GM18507 (cell line): ENCODE results near the gene MBD1.
"Not testable (repeated sequence)": the region's sequence is repeated elsewhere in the genome, so short reads cannot be mapped to it uniquely, and the experiment has no call there.

Experiments used
- DNase-seq: peaks from one replicate; pipeline ENCODE4 v3.0.0; 2011; ENCODE audit warnings: low read depth; ENCODE audit not compliant: insufficient read length; ENCODE audit errors: extremely low spot score
- FAIRE-seq: peaks from 2 replicates; lab custom pipeline; 2011; peaks lifted over from hg19 to GRCh38; lab: Jason Lieb, UNC

MBD1 gene

DNA sequence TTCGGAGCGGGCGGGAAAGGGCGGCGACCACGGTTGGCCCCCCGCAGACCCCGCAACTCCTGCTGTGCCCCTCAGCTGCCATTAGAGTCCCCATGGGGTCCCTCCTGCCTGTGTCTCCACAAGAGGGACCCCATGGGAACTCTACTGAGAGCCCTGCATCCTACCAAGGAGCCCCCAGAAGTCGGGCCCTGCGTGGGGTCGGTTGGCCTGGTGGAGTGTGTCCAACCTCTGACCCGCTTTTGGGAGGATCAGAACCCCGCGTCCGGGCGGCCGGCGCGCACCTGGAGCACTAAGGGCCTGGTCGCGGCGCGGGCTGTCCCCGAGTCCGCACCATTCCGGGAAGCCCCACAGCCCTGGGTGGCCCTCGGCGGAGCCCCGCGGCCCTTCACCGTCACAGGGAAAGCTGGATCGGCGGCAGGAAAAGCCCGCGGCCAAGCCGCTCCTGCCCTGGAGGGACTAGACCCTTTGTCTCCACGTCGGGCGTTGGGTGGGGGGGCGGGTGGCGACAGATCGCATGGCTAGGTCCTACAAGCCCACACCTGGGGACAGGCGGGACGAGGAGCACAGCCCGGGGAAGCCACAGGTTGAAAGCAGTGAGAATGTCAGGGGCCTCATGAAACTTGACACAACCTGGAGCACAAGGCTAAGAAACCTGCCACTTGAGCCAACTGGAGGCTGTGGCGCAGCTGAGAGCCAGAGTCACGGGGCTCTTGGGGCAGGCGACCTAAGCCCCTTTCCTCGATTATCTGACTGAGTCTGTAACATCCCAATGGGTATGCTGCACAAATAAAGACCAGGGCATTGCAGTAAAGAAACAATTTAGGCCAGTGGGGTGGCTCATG is 17.3 kb upstream of the MBD1 start:
- FAIRE-seq (no peak), DNase-seq (no peak)

- DNase-seq: peak; percentile 68
- FAIRE-seq: peak; percentile 98
These were observed 16.5 kb upstream of the MBD1 start for GRCh38 chr18:50297621-50298442.

DNA sequence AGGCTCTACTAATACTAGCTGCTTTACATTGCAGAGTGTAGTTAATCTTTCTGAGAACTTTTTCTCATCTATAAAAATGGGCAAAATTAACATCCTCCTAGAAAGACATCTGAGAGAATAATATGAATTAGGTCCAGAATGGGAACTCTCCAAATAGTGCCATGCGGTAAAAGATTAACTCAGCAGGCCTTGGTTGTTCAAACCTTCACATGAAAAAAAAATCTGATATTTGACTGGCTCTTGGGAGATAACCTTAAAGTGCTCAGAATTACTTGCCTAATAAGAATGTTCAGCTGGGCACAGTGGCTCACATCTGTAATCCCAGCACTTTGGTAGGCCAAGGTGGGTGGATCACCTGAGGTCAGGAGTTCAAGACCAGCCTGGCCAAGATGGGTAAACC is 11.7 kb upstream of the MBD1 start:
- DNase-seq (no peak), FAIRE-seq (no peak)

DNA sequence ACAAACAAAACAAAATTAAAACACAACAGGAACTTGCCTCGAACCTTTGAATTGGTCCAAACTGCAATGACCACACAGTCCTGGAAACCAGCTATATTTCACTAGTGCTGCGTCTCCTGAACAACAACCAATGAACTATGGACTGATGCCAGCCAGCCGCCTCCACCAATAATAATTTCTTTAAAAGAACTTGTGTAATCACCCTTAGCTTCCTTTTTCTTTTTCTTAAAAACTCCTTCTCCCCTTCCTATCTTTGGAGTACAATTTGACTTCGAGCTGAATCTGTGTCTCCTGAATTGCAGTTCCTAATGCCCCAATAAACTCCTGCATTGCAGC is 7.8 kb upstream of the MBD1 start:
- DNase-seq (no peak), FAIRE-seq (no peak)

GRCh38 chr18:50288348-50289107 is 7.2 kb upstream of the MBD1 start:
- DNase-seq: not testable (repeated sequence)
- FAIRE-seq: peak; percentile 35

DNA sequence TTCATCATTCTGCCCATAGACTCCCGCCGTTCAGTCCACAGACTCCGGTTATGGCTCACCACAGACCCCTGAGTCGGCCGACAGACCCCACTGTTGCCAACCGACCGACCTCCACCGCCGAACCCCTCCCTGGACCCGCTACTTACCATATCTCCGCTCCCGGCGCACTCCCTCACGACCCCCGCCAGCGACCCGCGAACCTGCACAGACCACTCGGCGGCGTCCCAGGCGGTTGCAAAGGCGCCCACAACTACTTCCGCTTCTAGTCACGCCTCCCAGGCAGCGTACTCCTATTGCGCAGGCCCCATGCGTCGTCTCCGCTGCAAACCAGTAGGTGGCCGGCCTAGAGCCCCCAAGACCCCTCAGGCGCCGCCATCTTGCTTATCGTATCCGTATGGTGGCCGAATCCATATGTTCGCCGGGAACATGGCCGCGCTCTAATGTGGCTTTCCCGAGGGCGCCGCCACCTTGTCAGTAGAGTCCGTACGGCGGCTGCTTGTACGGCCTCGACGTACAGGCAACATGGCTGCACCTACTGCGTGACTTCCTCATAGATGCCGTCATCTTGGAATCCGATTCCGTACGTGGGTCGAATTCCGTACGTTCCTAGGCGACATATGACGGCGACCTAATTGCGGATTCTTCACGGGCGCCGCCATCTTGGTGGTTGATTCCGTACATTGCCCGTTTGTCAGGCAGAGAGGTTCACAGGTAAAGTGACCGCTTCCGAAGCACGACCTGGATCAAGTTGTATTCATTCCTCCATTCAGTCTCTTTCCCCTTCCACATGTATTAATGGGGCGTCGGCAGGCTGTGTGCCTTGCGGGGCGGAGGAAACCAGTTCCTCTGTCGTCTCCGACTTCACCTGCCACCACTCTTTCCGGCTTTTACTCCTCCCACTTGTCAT is 6.4 kb upstream of the MBD1 start, which contains the start of gene CXXC1:
Gene CXXC1, minus strand, starts transcription at position 252 of the 907 bp plus-strand sequence. Its CDS starts 103 bp downstream, at position 149.
- FAIRE-seq (peak; percentile 100), DNase-seq (peak; percentile 75)

DNA sequence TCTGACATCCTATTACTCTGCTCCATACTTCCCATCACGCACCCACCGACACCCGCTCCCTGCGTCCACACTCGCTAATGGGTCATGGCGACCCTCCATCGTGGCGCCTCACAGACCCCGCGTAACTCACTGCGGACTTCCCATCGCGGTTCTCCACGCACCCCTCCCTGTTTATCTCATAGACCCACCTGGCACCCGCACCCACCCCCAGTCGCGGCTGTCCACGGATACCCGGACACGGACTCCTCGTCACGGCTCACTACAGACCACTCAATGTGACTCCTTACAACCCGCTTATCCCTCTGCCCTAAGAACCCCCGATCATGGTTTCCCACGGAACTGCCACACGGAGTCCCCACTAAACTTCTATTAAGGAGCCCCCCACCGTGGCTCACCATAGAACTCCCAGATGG is 5.7 kb upstream of the MBD1 start:
- FAIRE-seq (no peak), DNase-seq (no peak)

DNA sequence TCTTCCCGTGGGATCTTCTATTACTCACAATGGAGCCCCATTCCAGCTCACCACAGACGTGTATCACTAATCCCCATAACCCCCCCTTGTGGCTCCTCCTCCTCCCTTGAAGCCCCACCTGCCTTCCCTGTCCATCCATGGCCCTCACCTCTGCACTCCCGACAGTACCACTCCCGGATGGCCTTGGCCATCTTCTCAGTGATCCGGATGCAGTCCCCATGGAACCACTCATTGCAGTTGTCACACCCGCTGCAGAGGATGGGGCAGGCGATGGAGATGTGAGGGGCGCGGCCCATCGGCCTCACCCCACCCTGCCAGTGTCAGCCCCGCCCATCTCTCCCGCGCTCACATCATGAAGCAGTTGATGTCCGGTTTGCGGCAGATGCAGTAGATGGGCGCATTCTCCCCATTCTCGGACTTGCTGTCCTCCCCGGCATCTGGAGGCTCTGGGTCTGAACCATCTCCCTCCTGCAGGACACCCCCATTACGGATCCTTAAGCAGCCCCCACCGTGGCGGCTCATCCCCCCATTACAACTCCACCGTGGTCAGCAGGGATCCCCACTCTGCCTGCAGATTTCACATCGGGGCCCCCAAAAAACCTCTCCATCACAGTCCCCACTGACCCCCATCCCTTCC is 5.2 kb upstream of the MBD1 start:
- peak; percentile 47 for FAIRE-seq
- no peak for DNase-seq

- no peak for FAIRE-seq
- DNase-seq: no peak
These were observed 4.5 kb upstream of the MBD1 start for GRCh38 chr18:50285631-50286321.

DNA sequence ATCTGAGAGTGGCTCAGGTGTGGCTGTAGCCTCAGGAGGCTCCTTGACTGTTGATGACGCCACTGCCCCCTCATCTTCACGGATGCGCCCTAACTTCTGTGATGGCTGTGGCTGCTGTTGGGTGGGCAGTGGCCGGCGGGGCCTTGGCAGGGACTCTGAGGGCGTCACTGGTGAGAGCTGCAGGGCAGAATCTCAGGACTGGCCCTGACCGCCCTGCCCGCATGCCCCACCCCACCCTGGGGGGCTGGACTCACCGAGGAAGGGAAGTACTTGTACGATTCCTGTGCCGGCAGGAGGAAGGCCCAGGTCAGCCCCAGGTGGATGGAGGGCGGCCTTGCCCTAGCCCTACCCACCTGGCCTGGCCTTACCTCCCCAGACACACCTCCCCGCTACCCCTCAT is 3.7 kb upstream of the MBD1 start:
- no peak for DNase-seq

DNA sequence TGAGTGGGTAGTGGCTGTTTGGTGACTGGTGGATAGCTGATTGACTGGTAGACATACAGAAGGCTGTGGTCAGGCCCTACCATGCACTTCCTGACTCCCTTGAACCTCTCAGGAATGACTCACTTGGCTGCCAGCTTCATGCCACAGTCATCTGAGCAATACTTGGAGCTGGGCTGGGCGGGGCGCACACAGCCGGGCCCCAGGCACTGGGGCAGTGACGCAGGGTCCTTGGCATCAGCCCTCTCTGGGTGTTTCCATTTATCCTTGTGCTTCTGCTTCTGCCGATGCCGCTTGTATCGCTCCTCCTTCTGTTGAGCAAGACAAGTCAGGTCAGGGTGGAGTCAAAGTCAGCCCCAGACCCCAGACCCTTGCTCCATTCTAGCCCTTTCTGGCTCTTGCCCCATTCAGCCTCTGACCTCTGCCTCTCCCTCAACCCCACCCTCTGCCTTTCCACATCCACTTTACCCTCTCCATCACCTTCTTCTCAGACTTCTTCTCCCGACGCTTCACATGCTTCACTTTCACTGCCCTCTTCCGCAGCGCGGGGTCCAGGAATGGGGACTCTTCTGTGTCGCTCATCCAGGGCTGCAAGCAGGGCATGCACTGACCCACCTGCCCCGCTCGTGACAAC is 3.0 kb upstream of the MBD1 start:
- FAIRE-seq: no peak

More for the DNA sequence above, 3.7 kb upstream of the MBD1 start:
- no peak for FAIRE-seq

DNA sequence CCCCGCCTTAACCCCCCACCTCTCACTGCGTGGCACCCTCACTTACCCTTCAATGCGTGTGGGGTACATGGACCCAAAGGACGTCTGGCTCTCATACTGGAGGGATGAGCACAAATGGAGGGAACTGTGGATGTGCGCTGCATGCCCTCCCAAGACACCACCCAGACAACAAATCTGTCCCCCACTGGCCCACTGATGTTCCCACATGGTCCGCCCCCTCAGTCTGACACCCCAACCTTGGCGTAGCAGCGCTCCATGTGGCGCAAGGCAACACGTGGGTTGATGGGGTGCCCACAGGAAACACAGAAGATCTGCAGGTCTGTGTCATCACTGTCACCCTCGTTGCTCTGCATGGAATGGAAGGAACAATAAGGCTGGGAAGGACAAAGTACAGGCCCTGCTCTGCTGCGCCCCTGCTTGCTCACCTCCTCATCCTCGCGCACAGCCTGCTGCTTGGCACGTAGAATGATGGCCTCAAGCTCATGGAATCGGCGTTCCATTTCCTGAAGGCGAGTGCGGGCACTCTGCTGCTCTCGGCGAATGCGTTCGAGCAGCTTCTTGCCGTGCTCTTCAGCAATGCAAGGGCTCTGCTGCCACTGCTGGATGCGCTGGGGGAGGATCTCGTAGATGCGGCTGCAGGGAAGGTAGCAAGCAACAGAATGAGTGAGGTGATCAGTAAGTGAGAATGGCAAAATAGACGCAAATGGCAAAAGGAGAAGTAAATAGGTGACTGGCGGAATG is 2.3 kb upstream of the MBD1 start:
- FAIRE-seq (no peak), DNase-seq (no peak)

More for the DNA sequence above, 3.0 kb upstream of the MBD1 start:
- DNase-seq: no peak

GRCh38 chr18:50282521-50283335 is 1.4 kb upstream of the MBD1 start:
- FAIRE-seq (no peak), DNase-seq (no peak)

GRCh38 chr18:50281972-50282520 is 723 bp upstream of the MBD1 start:
- DNase-seq (no peak), FAIRE-seq (no peak)

DNA sequence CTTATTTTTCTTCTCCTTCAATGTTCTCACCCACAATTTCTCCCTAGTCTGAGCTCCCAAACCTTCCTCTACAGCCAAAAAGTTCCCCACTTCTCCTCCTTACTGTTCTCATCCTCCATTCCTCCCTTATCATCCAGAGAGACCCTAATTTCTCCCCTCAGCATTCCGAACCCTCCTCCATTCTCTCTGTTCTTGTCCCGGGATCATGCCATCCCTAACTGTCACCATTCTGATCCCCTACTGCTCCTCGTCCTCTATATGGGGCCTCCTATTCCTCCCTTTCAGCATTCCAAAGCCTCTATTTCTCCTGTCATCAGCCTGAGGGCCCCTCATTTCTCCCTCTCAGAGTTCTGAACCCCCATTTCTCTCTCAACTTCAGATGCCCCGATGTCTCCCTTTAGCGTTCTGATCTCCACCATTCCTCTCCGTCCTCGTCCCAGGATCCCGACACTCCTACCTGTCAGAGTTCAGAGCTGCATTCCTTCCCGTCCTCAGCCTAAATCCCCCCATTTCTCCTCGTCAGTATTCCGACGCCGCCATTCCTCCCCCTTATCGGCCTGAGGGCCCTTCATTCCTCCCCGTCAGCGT is 522 bp downstream of the MBD1 start:
- DNase-seq (no peak), FAIRE-seq (no peak)
